ENCODE measurements around the gene SERINC2. TPM values are rescaled to one million over a fixed set of nuclear protein-coding genes. Genes with fewer than 3 reads are reported as not detected.

The SERINC2 gene
- total RNA-seq, 1 donor from 2014 or later, result 30.4 TPM

DNA sequence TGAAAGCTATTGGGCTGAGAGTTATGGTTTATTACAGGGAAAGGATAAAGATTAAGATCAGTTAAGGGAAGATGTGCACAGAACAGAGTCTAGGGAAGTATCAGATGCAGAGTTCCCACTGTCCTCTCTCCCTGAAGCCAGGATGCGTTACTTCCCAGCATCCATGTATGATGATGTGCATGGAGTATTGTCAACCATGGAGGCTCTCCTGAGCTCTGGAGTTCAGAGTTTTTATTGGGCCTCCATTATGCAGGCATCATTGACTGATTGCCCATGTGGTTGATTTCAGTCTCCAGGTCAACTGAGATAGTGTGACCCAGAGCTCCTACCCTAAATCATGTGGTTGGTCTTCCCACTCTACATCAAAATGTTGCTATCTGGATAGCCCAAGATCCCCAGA is 30.7 kb downstream of the SERINC2 start:
- no peak overlapping the region for H3K27ac Mint-ChIP-seq (ENCODE audit: unreplicated experiment)

DNA sequence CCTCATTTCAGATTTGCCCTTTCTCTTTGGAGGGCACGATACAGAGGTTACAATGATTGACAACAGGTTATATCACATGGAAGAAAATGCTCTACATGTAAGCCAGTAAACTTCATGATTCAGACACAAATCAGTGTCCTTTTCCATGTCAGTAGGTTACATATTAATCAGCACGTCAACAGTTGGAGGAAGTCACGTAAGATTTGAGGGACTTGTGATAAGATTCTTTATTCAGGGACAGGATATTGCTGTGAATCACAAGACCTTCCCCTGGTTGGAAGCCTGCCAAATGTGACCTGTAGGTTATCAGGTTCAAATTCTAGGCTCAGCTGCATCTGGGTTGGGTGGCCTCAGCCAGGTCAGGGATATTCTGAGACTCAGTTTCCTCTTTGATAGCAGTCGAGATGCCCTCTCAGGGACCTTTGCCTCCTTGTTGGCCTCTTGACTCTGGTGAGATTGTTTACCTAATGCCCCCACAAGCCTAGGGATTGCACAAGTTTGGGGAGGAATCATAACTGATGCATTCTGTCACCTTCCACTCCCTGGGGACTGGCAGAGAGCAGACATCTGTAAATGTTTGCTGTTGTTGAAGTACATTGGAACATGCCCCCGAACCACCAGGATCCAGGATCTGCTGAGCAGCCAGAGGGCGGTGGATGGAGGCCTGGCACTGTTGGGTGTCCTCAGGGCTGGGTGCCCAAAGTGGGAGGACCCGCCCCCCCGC is 31.9 kb downstream of the SERINC2 start:
- Mint-ChIP-seq H3K27me3 (ENCODE audit: low read depth, unreplicated experiment) (peaks cover 15% of the 10 kb centered on the region), H3K27ac (ENCODE audit: unreplicated experiment) (no peak overlapping the region), H3K36me3 (ENCODE audit: low read depth, unreplicated experiment) (peaks cover 2% of the 10 kb centered on the region), H3K9me3 (ENCODE audit: unreplicated experiment) (peaks cover 20% of the 10 kb centered on the region), H3K4me1 (ENCODE audit: low read depth, unreplicated experiment) (no peaks in the 10 kb centered on the region), H3K4me3 (ENCODE audit: unreplicated experiment) (no peak overlapping the region)
- peaks cover 3% of the 10 kb centered on the region for H3K27me3 ChIP-seq (ENCODE audit: insufficient read depth, low read length)
- H3K4me3 ChIP-seq (ENCODE audit: insufficient read depth, low read depth, low read length), result no peak overlapping the region
- no peaks in the 10 kb centered on the region for H3K4me1 ChIP-seq (ENCODE audit: insufficient read depth, low read length)
- H4K20me1 ChIP-seq (ENCODE audit: insufficient read depth, low read length), result no peaks in the 10 kb centered on the region
- H3K9me3 ChIP-seq (ENCODE audit: insufficient read depth, low read depth, low read length), result peaks cover 3% of the 10 kb centered on the region
- no peaks in the 10 kb centered on the region for H3K79me2 ChIP-seq (ENCODE audit: insufficient read depth, low read length)
- no peak overlapping the region for H2AFZ ChIP-seq (ENCODE audit: low read depth, low read length)
- no peak overlapping the region for H3K27ac ChIP-seq (ENCODE audit: low read depth, low read length)
- no peaks in the 10 kb centered on the region for H3K36me3 ChIP-seq (ENCODE audit: insufficient read depth, low read length)
- no peak for FAIRE-seq
- no peak overlapping the region for H3K4me2 ChIP-seq (ENCODE audit: low read length)
- TF ChIP-seq, protein P1, sequence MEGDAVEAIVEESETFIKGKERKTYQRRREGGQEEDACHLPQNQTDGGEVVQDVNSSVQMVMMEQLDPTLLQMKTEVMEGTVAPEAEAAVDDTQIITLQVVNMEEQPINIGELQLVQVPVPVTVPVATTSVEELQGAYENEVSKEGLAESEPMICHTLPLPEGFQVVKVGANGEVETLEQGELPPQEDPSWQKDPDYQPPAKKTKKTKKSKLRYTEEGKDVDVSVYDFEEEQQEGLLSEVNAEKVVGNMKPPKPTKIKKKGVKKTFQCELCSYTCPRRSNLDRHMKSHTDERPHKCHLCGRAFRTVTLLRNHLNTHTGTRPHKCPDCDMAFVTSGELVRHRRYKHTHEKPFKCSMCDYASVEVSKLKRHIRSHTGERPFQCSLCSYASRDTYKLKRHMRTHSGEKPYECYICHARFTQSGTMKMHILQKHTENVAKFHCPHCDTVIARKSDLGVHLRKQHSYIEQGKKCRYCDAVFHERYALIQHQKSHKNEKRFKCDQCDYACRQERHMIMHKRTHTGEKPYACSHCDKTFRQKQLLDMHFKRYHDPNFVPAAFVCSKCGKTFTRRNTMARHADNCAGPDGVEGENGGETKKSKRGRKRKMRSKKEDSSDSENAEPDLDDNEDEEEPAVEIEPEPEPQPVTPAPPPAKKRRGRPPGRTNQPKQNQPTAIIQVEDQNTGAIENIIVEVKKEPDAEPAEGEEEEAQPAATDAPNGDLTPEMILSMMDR (IDR thresholded peaks at IDR 0.05; ENCODE audit: insufficient read depth, low read depth, low read length), result no peak
- no peak for TF ChIP-seq EZH2 (IDR thresholded peaks at IDR 0.05; ENCODE audit: insufficient read depth, low read length)
- no peak for DNase-seq (ENCODE audit: low read depth)
- H3K9ac ChIP-seq (ENCODE audit: low read length), result no peak overlapping the region

More for the DNA sequence above, 30.7 kb downstream of the SERINC2 start:
- FAIRE-seq, result no peak
- no peak overlapping the region for H3K27ac ChIP-seq (ENCODE audit: low read depth, low read length)
- Mint-ChIP-seq H3K4me3 (ENCODE audit: unreplicated experiment) (no peak overlapping the region), H3K27me3 (ENCODE audit: low read depth, unreplicated experiment) (peaks cover 16% of the 10 kb centered on the region), H3K9me3 (ENCODE audit: unreplicated experiment) (peaks cover 20% of the 10 kb centered on the region), H3K36me3 (ENCODE audit: low read depth, unreplicated experiment) (peaks cover 2% of the 10 kb centered on the region), H3K4me1 (ENCODE audit: low read depth, unreplicated experiment) (no peaks in the 10 kb centered on the region)
- H2AFZ ChIP-seq (ENCODE audit: low read depth, low read length), result no peak overlapping the region
- no peak overlapping the region for H3K4me3 ChIP-seq (ENCODE audit: insufficient read depth, low read depth, low read length)
- TF ChIP-seq, protein P1 (IDR thresholded peaks at IDR 0.05; ENCODE audit: insufficient read depth, low read depth, low read length), result no peak
- no peak for TF ChIP-seq EZH2 (IDR thresholded peaks at IDR 0.05; ENCODE audit: insufficient read depth, low read length)
- no peaks in the 10 kb centered on the region for H3K4me1 ChIP-seq (ENCODE audit: insufficient read depth, low read length)
- no peak overlapping the region for H3K4me2 ChIP-seq (ENCODE audit: low read length)
- H3K36me3 ChIP-seq (ENCODE audit: insufficient read depth, low read length), result no peaks in the 10 kb centered on the region
- peaks cover 3% of the 10 kb centered on the region for H3K9me3 ChIP-seq (ENCODE audit: insufficient read depth, low read depth, low read length)
- peaks cover 3% of the 10 kb centered on the region for H3K27me3 ChIP-seq (ENCODE audit: insufficient read depth, low read length)
- H4K20me1 ChIP-seq (ENCODE audit: insufficient read depth, low read length), result no peaks in the 10 kb centered on the region
- no peak overlapping the region for H3K9ac ChIP-seq (ENCODE audit: low read length)
- DNase-seq (ENCODE audit: low read depth), result no peak
- H3K79me2 ChIP-seq (ENCODE audit: insufficient read depth, low read length), result no peaks in the 10 kb centered on the region

DNA sequence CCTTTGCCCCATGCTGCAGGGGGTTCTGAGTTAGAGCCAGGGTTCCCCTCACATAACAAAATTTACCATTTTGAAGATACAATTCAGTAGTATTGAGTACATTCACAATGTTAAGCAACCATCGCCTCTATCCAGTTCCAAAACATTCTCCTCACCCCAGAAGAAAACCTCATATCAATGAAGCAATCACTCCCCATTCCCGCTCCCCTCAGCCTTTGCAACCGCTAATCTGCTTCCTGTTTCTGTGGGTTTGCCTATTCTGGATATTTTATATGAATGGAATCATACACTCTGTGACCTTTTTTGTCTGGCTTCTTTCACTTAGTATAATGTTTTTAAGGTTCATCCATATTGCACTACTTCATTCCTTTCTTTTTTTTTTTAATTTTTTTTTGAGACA is 32.9 kb downstream of the SERINC2 start:
- Mint-ChIP-seq H3K27ac (ENCODE audit: unreplicated experiment) (no peak overlapping the region), H3K4me1 (ENCODE audit: low read depth, unreplicated experiment) (no peaks in the 10 kb centered on the region), H3K36me3 (ENCODE audit: low read depth, unreplicated experiment) (peaks cover 2% of the 10 kb centered on the region), H3K27me3 (ENCODE audit: low read depth, unreplicated experiment) (peaks cover 20% of the 10 kb centered on the region), H3K4me3 (ENCODE audit: unreplicated experiment) (no peak overlapping the region), H3K9me3 (ENCODE audit: unreplicated experiment) (peaks cover 26% of the 10 kb centered on the region)
- Histone ChIP-seq H4K20me1 (ENCODE audit: insufficient read depth, low read length) (no peaks in the 10 kb centered on the region), H2AFZ (ENCODE audit: low read depth, low read length) (no peak overlapping the region), H3K27me3 (ENCODE audit: insufficient read depth, low read length) (no peaks in the 10 kb centered on the region), H3K9me3 (ENCODE audit: insufficient read depth, low read depth, low read length) (peaks cover 3% of the 10 kb centered on the region), H3K79me2 (ENCODE audit: insufficient read depth, low read length) (no peaks in the 10 kb centered on the region), H3K36me3 (ENCODE audit: insufficient read depth, low read length) (no peaks in the 10 kb centered on the region), H3K9ac (ENCODE audit: low read length) (no peak overlapping the region), H3K4me3 (ENCODE audit: insufficient read depth, low read depth, low read length) (no peak overlapping the region), H3K27ac (ENCODE audit: low read depth, low read length) (no peak overlapping the region), H3K4me1 (ENCODE audit: insufficient read depth, low read length) (no peaks in the 10 kb centered on the region), H3K4me2 (ENCODE audit: low read length) (no peak overlapping the region)
- no peak for FAIRE-seq
- DNase-seq (ENCODE audit: low read depth), result no peak
- TF ChIP-seq, protein P1 (IDR thresholded peaks at IDR 0.05; ENCODE audit: insufficient read depth, low read depth, low read length), result no peak
- no peak for TF ChIP-seq EZH2 (IDR thresholded peaks at IDR 0.05; ENCODE audit: insufficient read depth, low read length)

Measured in astrocyte (in vitro differentiated cells and primary cell).